HG03280 (cell line): ENCODE results near the gene MSI2.

ENCODE experiments used
- ATAC-seq: cut with Tn5 transposase; IDR thresholded peaks from one replicate; pipeline ENCODE4 v1.9.1; 2021; ENCODE audit warnings: mild to moderate bottlenecking, moderate library complexity; ENCODE audit not compliant: unreplicated experiment

Gene MSI2

DNA sequence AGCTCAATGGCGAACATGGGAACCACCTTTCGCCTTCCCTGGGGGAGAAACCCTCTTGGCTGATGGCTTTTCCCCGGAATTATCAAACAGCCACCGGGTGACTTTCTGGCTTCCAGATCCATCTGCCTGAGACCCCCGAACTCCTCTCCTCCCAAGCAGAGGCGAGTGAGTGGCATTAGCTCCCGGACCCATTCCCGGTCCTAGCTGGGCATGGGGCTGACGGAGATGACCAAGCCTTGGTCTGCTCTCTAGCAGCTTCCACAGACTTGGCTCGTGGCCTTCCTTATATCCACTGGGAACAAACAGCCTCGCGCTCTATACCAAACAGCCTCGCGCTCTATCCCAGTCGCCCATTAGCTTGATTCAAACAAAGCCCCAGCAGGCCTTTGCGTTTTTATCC is 426.4 kb downstream of the MSI2 start:
- no peak for ATAC-seq

DNA sequence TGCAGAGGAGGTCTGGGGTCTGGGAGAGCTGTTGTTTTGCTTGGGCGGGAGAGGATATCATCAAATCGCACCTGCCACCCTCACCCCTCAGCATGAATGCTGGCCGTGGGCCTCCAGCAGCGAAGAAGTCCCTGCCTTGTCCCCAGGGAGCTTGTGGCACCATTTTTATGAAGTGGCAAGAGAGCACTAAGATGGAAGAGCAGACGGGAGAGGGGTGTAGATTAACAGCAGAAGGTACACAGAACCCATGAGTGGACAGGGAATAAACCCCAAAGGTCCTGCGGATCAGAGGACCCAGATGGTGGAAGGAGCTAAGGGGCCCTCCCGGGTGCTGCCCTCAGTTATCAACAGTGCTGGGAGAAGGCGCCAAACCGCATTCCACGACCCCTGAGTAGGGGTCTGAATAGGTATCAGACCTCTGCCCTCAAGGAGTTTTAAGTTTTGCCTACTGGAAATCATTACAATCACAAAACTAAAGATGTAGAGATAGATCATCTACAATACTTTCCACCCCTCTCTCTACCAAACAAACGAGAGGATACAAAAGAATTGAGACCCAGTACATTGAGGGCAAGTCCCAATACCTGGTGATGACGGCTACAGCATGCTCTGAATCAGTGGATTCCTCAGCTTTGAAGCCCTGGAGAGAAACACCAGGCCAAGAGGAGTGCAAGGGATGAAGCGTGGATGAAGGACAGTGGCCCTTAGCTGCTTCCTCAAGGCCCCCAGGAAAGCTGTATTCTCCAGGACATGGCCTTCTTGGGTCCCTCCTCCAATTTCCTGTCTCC is 428.6 kb downstream of the MSI2 start:
- no peak for ATAC-seq

DNA sequence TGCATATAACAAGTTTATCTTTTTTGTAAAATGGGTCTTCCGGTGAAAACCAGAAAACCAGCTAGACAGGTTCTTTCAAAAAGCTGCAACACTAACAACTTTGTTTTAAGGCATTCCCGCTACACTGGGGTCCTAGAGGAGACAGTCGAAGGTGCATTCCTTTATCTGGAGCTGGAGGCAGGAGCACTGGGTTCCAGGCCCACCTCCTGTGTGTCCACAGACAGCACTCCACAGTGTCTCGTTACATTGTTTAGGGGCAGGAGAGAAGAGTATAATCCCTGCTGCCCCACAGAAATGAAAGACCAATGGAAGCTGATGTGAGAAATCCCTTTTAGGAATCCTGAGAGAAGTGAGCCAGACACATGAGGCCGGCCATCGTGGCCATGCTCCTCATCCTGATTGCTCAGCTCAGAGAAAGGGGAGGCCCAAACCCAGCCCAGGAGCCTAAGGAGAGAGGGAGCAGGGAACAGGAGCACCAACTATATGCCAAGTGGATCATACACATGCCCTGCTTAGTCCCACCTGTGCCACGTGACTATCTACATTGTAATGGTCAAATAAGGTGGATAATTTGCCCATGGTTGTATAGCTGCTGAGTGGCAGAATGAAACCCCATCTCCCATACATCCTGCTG is 429.3 kb downstream of the MSI2 start:
- no peak for ATAC-seq

DNA sequence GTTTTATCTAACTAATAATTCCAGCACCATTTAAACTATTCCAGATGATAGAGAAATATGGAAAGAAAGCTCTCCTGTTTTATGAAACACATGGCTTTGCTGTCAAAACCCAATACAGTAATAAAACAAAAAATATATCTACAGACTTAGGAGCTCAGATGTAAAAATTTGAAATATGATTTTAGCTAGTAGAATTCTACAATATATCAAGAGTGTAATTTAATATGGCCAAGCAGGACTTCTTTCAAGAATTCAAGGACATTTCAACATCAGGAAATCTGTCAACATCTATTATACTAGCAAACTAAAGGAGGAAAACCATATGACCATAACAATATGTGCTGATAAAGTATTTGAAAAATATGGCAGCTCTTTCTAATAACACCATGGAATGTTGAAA is 431.3 kb downstream of the MSI2 start:
- no peak for ATAC-seq

DNA sequence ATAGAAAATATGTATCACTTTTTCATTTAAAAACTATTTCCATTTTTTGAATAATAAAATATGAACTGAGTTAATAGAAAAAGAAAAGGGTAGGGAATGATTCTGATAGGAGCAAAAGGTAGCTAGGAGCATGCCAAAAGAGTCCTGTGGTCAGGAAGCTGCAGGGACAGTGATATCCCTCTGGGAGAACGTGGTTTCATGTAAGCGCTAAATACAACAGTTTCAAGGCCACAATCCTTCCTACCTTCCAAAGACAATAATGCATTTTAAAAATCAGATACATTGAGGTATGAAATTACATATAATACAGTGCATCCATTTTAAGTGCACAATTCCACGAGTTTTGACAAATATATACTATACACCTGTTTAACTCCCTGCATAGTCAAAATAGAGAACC is 432.9 kb downstream of the MSI2 start:
- ATAC-seq = no peak

DNA sequence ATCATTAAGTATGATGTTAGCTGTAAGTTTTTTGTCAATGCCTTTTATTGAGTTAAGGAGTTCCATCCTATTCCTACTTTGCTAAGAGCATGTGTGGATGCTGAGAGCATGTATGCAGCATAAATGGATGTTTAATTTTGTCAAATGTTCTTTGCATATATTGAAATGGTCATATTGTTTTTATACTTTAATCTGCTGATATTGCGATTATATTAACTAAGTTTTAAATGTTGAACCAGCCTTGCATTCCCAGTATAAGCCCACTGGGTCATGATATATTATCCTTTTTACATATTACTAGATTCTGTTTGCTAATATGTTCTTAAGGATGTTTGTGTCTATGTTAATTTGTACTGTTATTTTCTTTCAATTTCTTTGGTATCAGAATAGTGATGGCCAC is 435.6 kb downstream of the MSI2 start:
- no peak for ATAC-seq

DNA sequence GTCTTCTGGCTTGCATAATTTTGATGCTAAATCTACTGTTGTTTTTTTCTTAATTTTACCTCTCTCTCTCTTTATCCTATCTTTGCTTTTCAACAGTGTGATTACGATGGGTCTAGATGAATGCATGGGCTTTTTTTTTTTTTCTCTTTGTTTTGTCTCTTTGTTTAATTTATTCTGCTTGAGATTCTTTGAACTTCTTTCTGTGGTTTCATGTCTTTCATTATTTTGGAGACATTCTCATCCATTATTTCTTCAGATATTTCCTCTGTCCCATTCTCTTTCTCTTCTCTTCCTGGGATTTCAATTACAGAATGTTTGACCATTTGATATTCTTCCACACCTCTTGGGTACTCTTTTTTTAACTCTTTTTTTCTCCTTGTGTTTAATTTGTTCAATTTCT is 436.4 kb downstream of the MSI2 start:
- no peak for ATAC-seq

DNA sequence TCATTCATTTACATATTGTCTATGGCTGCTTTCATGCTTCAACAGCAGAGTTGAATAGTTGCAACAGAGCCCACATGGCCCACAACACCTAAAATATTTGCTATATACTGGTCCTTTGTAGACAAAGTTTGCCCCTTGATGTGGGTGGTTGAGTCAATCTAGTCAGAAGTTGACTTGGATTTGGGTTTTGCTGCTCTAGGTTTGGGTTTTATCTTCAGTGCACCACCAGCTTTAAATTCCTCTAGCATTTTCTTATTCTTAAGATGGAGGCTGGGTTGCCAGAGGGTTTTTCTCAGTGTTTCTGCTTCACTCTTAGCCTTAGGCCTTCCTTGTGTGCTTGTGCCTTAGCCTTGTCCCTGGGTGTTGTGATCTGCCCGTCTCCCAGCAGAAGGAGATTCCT is 437.7 kb downstream of the MSI2 start:
- no peak for ATAC-seq

DNA sequence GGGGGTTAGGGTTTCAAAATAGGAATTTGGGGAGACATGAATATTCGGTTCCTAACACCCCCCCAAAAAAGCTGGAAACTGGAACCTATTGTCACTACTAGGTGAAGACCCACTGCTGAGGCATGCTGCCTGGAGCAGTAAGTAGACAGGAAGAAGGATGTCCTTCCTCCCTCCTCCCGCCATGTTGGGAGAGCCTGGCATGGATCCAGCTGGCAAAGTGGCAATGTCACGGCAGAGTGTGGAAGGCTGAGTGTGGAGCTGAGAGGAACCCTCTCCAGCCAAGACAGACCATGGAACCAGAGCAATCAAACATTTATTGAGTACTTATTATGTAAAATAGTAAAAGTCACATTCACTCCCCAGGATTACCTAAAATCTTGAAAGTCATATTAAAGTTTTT is 439.7 kb downstream of the MSI2 start:
- ATAC-seq = no peak

DNA sequence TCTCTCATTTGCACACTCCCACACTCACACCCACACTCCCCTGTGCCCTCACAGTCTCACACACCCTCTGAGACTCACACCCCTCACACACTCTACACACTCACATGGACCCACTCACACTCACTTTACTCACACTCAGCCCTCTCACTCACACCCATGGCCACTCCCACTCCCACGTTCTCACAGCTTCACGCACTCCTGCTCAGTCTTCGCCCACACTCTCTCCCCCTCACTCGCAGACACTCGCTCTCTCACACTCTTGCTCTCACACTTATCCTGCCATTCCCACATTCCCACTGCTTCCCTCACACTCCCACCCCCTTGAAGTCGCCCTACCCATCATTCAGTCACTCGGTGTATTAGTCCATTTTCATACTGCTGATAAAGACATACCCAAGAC is 440.9 kb downstream of the MSI2 start:
- no peak for ATAC-seq

DNA sequence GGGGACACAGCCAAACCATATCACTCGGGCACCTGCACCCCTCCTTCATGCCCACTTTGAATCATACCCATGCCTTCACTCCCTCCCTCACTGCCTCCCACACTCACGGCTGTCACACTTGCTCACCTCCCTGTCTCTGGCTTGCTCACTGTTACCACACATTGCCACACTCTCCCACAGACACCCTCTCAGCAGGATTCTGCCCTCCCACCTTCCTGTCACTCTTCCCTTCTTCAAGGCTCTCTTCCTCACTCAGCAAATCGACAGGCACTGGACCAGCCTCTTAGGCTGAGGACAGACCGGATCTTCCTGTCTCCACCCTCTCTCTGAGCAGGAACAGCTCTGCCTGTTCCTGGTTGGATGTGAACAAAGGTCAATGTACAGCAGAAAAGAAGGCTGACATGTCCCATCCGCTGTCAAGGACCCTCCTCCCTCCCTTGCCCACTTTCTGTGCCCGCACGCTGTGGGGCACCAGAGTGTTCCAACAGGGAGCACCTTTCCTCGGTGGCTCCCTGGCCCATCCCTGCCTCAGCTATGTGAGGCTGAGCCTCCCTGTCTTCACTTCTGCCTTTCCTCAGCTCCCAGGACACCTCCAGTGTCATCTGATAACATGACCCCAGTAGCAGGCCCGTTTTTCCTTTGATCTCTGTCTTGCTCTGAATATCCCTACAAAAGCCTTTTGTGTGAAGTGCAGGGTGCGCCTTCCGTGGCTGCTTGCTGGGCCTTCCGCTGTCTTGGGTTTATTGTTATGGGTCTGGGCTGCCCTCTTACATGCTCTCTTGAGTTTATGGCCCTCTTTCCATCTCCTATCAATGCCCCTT is 441.8 kb downstream of the MSI2 start:
- ATAC-seq = no peak

DNA sequence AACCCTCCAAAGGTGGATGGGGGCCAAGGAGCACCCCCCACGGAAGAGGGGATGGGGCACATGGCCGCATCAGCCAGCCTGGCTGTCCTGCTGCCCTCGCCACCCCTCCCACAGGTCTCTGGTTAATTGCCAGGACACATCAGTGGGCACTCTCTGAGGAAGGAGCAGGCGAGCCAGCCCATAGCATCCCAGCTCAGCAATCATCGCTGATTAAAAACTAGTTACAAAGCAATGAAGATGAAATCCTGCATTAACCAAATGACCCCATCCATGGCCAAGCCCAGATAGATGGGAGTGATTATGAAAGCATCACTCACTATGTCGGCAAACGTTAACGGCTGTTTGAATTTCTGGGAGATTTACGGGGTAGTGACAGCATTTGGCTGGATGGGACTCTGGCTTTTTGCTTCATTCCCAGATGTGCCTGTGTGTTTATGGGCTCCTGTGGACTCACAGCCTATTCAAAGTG is 443.5 kb downstream of the MSI2 start:
- no peak for ATAC-seq

DNA sequence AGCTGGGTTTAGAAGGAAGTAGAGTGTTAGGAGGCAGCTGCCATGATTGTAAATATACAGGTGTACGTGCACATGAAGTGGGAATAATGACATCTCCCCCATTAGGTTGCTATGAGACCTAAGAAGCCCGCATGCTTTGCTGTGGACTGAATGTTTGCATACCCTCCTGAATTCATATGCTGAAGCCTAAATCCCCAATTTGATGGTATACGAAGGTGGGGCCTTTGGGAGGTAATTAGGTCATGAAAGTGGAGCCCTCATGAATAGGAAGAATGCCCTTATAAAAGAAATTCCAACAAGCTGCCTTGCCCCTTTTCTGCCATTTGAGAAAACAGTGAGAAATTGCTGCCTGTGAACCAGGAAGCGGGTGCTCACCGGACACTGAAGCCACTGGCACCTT is 444.8 kb downstream of the MSI2 start:
- no peak for ATAC-seq

DNA sequence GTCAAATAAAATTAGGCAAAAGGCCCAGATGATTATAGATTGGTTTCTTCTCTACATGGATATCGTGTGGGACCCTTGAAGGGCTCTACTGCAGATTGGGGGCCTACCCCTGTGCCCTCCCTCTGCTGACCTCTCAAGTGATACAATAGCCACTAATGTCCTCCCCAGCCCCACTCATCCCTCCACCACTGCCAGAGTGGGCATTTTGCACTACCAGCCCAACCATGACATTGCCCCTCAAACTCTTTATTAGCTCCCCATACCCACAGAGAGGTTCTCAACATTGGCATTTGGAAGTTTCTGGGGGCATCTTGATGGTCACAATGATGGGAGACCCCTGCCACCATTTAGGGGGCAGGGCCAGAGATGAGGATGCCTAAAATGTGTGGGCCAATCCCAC is 446.9 kb downstream of the MSI2 start:
- no peak for ATAC-seq

DNA sequence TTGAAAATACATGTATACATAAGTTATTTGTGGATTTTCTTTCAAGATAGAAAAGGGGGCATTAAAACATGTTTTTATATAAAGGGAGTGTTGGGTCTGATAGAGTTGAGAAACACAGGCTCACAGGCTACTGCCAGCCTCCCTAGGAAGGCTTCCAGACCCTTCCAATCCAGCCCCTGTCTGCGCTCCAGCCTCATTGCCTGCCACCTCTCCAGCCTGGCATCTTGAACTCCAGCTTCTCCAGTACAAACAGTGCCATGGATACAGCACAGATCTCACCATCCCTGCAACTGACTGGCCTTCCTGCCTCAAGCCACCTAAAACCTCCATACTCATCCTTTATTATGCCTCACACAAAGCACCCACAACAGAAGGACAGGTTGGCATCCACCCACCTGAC is 448.1 kb downstream of the MSI2 start:
- no peak for ATAC-seq

DNA sequence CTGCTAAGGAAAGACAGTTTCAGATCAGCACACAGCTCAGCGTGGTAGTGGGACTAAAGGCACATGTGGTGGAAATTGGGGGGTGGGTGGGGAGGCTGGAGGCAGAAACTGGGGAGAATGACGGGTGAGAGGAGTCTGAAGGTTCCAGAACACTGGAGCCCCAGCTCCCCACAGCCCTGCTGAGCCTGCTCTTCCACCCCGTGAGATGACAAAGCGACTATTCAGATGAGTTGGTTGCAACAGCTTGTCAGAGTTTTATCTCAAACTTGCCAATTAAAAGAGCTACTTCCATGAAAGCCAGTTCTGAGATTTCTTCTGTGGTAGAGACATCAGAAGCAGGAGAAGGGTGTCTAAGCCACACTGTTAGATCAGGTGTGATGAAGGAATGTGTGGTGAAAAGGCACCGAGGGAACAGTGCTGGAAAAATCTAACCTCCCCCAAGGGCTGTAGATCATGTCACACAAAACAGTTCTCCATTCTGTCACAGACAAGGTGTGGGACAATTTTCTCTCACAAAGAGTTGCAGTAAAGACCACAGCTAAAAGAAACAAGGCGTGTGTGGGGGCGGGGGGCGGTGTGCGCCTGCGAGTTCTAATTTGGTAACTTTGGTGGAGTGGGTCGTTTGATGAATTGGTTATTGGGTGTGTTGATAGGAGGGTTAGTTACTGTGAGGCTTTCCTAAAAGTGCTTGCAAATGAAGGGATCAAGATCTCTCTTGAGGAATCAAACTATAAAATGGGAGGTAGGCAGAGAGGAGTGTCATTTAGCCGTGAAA is 449.8 kb downstream of the MSI2 start:
- ATAC-seq = no peak

DNA sequence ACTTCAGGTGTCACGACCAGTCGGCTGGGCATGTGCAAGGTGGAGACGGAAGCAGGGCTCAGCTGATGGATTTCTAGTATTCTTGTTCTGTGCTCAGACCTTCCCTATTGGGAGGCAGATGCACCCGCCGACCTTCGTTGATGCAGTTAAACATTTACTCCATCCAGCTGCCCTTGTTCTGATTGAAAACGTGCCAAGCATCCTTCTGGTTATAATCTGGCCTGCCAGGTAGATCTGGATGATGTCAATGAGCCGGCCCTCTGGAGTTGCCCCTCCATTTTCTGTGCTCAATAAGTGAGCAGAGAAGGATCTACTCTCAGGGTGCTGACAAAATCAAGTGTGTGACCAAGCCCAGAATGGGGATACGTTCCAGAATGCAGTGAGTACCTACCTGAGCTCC is 450.4 kb downstream of the MSI2 start:
- ATAC-seq = no peak

DNA sequence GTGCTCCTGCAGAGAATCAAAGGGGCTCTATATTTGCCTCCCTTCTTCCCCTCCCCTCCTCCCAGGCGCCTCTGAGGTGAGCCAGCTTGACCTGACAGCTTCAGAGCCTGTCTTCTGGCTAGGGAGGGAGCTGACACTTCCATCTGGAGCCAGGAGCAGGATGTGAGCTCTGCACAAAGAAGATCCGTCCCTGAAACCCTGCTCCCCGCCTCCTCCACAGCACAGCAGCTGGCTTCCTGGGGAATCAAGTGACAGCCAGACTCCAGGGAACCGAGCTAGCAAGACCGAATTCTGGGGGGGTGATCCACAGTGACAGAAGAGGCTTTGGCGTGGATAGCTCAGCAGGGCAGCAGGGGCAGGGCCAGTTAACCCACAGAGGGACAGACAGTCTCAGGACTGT is 451.6 kb downstream of the MSI2 start:
- no peak for ATAC-seq

DNA sequence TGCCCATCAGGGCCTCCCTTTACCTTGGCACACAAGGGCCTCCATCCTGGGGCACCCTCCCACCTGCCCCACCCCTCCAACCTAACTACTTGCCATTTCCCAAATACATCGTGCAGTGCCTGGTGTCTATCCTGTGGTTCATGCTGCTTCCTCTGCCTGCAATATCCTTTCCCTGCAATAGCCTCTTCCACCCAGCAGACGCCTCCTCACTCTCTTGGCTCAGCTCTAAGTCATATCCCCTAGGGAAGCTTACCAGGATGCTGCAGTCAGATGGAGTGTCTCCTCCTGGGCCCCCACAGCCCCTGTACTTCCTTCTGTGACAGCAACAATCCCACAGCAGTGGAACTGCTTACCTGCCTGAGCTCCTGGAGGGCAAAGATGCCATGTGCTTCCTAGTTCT is 452.1 kb downstream of the MSI2 start:
- no peak for ATAC-seq

DNA sequence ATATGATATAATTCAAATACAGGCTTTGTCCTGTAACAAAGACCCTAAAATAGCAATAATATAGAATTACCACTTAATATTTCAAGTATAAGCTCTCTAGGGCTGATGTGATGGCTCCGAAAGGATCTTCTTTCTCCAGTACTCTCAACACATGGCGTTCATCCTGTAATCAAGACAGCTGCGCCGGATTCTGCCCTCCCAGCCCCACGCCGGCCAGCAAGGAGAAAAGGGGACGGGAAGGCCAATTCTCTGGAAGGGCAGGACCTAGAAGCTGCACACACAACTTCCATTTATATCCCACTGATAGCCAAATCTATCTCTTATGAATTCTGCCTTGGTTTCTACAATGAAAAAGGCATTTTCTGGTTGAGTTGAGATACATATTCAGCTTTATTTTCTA is 456.8 kb downstream of the MSI2 start:
- no peak for ATAC-seq

DNA sequence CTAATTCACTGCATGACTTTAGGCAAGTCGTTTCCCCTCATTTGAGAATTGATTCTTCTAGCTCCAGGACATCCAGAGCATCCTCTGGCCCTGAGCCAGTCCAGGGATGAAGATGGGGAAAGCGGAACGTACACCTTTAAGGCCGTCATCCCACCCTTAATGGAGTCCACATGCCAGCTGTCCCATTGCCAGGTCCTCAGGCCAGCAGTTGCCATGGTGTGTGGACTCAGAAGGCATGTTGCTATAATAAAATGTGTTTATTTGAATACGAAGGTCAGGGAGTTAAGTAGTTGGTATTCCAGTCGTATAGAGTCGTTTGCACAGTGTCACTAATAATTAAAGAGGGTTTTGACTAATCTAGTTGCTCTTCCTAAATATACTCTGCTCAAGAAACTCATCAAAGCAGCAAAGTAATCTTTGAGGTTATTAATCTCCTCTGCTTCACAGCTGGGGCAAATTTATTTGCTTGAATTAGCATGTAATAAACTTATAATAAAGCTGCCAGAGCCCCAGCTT is 458.4 kb downstream of the MSI2 start:
- ATAC-seq = no peak
